HG02610 (cell line): ENCODE measurements around the gene TSPO2.

Source experiments
- ATAC-seq: cut with Tn5 transposase; IDR thresholded peaks from one replicate; pipeline ENCODE4 v1.9.1; 2021; ENCODE audit warnings: mild to moderate bottlenecking, moderate library complexity; ENCODE audit not compliant: unreplicated experiment

Gene TSPO2

DNA sequence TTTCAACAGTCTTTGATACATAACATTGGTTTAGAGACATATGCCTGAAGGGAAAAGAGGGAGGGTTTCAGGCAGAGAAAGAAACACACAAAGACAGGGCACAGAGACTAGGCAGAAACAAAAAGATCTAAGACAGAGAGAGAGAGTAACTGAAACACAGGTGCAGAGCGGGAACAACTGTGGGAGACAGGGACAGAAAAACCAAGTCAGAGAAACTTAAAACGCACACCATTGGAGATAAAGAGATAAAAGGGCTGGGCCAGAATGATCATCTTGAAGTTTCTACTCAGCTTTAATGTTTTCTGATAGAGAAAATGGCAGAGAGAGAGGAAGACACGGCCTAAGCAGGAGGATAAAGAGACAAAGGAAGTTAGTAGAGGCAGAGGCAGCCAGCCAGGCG, 15.0 kb upstream of the TSPO2 start:
- no peak for ATAC-seq

DNA sequence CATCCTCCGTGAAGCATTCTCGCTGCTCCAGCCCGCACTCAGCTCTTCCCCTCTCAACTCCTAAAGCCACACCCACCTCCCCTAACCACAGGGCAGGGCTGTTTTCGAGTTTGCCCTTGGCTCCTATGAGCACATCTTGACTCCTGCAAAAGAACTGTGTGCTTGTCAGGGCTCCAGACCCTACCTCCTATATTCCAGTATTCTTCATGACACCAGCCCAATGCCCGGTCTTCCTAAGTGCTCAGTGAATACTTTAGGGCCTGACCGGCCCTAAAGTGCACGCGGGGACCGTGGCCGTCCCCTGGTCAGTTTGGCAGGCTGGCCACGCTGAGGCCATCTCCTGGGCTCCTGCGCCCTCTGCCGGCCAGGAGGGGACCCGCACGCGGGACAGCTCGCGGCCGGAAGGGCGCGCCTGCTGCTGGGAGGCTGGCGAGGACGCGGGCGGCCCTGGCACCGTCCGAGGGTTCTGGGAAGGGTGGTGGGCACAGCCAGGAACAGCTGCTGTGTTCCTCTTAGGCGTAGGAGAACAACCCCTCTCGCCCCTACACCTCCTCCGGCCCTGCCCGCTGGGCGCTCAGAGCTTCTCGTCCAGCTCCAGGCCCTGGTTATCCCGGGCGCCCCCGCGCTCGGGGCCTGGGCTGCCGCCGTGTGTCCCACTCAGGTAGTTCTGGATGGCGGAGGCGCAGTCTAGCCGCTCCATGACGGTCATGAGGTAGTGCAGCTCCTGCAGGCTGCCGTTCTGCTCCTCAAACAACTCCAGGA, 14.3 kb upstream of the TSPO2 start:
- ATAC-seq = peak; percentile 87

DNA sequence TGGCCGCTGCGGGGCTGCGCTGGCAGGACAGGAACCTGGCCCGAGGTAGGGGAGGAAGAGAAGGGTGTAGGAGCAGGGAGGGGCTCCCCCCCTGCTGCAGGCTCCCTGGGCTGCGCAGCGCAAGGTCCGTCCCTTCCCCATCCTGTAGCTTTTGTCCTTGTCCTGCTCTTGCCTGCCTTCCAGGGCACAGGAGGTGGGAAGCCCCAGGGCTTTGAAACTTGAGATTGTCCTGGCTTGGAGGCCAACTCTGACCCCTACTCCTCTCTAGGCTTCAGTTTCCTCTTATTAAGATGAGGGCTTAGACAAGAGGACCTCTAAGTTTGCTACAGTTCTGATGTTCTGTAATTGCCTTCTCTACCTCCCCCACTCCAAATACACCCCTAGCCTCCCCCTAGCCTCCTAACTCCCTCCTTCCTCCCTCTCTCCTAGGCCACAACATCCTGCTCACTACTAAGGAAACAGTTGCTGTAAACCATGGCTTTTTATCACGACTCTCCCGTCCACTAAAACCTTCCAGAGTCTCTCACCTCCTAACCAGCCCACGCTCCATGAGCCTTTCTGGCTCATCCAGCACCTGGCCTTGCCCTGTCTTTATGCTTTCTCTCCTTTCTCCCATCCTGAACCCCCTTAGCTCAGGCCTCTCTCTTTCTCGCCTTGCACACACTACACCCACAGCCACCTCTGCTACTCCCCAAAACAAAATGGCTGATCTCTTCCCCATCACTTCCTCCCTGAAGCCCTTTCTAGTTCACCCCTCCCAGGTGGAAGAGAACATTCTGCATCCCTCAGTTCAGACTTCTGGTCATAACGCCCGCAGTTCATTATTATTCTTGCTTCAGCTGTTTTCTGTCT, 13.5 kb upstream of the TSPO2 start:
- peak; percentile 32 for ATAC-seq

DNA sequence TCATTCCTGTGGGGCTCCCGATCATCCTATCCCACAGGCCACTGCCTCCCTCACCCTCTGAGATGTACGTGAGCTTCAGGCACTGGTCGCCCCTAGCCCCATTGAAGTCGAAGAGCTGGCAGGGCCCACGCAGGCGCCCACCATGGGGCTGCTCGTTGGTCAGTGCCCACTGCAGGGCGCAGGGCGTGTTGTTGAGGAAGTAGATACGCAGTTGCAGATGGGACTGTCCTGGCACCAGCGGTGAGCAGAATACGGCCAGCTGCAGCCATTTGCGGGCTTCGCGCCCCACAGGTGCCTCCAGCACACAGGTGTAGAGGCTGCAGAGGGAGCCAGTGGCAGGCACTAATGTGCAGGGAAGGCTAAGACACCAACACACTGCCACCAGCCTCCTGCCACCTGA, 9.4 kb upstream of the TSPO2 start:
- ATAC-seq = no peak

DNA sequence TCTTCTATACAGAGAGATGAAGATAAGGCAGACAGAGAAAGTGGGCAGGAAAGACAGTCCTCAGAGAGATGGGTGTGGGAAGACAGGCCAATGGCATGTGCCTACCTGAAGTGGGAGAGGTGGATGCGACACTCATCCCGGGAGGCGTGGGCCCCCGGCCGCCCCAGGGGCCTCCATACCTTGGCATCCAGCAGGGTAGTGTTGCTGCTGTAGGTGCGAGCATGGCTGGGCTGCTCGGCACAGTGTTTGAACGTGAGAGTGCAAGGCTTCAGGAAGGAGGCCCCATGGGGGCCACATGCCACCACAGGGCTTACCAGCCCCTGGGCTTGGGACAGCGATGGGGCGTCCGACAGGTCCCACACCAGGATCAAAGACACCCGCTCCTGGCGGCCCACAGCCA, 8.5 kb upstream of the TSPO2 start:
- no peak for ATAC-seq

DNA sequence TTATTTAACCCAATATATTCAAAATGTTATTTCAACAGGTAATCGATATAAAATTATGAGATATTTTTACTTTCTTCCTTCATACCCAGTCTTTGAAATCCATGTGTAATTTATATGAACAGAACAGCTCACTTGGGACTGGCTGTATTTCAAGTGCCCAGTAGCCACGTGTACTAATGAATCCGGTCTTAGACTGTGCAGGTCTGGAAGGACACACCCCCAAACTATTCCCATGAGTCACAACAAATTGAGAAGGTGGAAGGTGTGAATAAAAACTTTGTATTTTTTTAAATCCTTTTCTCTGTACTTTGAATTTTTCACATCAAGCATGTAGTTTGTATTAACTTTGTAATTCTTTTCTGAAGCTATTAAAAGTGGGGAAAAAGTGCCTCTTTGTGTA, 6.1 kb upstream of the TSPO2 start:
- no peak for ATAC-seq

DNA sequence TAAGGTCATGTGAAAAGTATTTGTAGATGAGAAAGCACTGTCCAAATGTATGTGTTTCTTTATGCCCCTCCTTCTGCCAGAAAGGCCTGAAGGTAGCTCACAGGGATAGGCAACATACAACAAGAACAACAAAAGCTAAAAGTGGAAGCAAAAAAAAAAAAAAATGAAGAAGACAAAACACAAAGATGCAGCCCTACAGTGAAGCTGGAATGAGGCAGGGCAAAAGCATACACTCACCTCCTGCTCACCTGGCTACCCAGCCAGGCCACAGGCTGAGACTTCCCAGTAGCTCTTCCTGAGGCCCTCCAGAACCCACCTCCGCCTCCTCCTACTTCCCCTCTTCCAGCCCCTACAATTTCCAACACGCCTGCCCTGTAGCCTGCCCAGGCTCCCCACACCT, 5.7 kb upstream of the TSPO2 start:
- ATAC-seq = no peak

DNA sequence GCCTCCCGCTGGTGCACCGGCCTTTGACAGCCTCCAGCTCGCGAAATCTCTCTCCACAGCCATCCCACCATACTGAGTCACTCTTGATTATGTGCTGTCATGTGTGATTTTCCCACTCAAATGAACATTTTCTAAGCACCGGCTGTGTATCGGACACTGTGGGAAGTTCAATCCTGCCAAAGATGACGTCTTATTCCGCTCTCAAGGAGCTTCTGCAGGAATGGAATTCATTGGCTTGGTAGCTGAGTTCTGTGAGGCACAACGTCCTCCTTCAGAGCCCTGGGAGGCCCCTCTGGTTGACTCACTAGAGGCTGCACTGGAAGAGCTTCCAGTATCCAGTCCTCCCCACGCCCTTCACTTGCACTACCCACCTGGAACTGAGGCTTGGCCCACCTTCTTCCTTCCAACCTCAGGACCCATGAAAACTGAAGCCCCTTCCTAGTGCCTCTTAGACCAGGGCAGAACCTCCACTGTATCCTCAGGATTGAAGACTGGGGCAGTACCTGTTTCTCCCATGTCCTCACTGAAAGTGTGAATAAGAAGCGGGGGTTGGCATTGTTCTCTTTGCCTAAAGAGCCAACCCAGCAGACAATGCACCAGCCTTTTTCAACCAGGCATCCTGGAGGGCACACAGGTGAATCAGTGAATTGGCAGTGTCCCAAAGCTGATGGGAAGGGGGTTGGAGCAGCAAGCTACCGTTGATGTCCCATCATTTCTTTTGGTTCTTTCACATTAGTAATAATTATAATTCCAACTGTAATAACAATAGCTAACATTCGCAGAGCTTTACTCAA, 5.0 kb upstream of the TSPO2 start:
- no peak for ATAC-seq

DNA sequence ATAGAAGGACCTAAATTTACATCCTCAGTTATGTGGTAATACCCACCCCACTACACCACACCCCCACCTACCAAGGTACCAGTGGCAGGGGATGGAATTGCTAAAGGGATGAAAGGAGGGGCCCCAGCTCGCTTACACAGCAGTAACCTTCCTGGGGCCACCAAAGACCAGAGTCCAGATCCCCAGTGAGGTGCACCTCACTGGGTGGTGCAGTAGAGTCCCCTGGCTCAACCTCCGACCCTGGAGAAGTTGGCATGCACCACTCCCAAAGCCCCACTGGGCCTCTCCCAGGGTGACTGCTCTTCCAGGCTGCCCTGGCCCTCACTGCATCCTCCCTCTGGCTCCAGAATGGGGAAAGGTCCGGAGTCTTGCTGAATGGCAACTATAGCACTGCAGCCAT, 4.1 kb upstream of the TSPO2 start:
- ATAC-seq = no peak

DNA sequence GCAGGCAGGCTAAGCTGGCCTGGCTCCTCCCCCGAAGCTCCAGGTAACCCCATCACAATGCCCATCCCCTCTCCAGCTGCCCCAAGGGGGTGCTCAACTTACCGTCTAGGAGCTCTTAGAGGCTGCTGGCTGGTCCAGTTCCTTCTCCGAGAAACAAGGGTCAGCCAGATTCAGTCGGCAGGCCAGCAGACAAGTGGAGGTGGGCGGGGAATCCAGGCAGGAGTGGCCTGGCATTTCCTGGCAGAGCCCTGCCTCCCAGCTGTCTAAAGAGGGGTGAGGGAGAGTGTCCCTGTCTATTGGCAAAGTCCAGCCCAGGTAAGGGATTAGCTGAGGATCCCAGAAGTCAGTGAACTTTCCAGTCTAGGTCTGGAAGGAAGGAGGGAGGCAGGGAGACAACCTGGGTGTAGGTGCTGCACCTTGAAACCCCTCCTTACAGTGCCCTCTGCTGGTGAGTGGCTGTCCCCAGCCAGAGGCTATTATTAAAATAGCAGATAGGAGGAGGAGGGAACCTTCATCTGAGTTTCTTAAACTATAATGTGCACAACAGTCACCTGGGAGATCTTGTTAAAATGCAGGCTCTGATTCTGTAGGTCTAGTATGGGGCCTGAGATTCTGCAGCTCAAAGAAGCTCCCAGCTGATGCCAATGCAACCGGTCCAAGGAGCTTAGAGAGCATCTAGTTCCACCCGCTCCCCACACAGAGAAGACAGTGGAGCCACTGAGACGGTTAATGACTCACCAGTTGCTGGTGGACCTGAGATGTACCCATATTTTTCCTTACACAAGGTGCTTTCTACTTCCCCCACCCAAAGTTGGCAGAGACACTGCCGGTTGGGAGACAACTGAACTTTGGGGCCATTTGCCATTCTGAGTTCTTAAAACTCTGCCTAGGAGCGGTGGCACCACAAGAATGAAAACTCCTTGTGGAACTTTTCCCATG, 2.9 kb upstream of the TSPO2 start, which contains the start of gene UNC5CL:
Gene UNC5CL (minus strand): TSS at position 162 of the 939 bp plus-strand sequence. CDS start 4,147 bp downstream, outside the sequence.
- ATAC-seq = no peak

DNA sequence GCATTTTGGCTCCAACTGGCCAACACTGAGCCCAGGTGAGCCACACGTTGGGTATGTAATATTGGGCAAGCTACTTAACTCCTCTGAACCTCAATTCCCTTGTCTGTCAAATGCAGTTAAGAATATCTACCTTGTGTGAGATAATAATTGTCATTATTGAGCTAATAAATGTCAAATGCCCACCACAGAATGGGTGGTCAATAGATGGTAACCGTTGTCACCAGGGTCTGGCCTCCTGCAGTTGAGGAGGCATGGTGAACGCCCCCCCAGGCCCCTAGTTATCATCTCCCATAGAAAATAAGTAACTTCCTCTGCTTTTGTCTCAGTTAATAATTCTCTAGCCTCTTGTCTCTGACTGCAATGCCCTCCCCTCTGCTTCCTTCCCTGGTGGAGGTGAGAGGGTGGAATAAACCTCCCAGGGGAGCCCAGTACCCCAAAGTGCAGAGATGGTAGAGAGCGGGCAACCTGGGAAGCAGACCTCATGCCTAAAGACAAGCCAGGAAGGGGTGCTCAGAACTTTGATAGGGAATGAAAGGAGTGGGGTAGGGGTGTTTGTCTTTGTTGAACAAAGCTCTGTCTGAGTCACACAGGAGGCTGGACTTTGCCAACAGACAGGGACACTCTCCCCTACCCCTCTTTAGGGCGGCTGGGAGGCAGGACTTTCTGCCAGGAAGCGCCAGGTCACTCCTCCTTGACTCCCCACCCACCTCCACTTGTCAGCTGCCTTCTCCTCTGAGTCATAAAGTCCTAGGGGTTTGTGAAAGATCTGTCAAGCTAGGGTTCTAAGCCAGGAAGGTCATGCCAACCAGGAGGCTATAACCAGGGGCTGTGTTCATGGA, 1.9 kb upstream of the TSPO2 start:
- ATAC-seq = peak; percentile 44

DNA sequence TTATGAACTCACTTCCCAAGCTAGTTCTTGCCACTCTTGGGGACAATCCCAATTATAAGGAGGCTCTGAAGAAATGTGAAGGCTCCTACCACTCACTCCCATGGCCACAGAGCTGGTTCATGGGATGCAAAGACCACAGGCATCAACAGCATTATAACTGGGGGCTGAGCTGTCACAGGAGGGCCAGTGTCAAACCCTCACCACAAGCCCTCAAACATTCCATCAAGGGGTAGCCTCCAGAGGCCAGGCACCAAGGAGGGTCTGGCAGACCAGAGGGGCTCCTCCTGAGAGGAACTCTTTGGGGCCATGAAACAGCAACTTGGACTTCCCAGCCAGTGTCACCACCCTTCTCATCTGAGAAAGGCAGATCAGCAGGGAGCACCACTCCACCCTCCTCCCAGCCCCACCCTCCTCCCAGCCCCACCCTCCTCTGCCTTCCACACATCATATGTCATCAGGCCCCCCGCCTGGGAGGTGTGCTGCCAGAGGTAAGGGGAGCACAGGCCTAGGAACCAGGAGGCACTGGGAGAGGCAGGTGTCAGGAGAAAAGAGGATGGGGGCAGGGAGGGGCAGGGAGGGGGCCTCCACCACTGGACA, 1.2 kb upstream of the TSPO2 start:
- ATAC-seq = no peak

DNA sequence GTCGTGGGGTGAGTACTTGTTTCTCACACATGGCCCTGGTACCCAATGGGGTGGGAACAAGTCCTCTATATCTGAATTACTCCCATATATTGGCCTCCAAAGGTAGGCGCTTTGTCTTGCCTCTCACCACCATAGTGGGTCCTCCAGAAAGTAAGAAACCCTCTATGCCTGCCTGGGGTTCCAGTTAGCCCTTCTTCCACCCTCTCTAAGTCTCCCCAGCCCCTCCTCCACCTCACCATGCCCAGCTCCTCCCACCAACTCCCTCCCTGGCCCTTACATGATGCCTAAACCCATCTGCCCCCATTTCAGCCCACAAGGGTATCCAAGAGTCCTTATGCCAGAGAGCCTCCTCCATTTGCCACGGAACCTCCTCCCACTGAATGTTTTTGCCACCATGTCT, 884 bp downstream of the TSPO2 start:
- ATAC-seq = no peak

DNA sequence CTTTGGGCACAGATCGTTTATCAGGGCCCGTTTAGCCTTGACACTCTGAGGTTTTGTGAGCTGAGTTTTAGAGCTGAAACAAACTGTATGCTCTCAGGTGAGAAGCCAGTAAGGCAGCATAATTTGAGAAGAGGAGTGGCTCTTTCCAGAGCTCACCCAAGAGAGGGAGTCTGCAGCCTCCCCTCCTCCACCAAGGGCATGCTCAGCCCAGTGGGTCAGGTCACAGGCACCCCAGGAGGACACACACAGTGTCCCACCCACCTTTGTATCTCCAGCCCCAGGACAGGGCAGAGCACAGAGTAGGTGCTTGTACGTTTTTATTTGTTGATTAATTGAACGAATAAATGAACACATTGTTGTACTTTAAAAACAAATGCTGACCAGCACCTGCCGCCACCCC, 3.4 kb downstream of the TSPO2 start:
- no peak for ATAC-seq

DNA sequence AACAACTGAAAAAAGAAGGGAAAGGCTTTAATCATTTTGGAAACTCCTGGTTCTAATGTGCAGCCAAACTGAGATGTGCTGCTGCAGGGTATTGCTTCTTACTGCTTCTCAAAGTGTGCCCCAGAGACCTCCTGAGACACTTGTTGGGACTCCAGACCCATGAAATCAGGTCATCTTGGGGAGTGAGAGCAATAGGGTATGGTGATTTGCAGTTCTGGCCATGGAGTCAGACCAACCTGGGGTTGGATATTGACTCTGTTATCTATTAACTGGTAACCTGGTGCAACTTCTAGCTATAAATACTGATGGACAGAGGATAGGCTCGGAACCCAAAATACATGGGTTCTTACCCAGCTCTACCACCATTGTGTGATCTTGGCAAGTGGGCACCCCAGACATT, 3.8 kb downstream of the TSPO2 start:
- no peak for ATAC-seq

DNA sequence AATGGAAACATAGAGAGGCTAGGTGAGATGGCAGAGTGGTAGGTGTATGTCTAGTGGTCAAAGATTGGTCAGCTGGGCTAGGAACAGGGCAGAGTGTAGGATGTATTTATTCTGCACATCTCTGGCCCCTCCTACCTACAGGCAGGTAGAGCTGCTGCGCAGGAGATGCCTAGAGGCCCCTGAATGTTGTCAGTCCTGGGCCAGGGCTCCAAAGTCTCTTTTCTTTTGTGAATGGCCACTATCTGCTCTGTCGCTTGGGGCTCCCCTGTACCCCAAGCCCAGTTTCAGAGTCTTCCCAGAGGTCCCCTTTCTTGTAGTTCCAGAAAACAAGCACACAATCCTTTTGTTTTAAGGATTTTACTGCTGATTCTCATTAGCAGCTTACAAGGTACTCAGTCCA, 5.0 kb downstream of the TSPO2 start:
- no peak for ATAC-seq

DNA sequence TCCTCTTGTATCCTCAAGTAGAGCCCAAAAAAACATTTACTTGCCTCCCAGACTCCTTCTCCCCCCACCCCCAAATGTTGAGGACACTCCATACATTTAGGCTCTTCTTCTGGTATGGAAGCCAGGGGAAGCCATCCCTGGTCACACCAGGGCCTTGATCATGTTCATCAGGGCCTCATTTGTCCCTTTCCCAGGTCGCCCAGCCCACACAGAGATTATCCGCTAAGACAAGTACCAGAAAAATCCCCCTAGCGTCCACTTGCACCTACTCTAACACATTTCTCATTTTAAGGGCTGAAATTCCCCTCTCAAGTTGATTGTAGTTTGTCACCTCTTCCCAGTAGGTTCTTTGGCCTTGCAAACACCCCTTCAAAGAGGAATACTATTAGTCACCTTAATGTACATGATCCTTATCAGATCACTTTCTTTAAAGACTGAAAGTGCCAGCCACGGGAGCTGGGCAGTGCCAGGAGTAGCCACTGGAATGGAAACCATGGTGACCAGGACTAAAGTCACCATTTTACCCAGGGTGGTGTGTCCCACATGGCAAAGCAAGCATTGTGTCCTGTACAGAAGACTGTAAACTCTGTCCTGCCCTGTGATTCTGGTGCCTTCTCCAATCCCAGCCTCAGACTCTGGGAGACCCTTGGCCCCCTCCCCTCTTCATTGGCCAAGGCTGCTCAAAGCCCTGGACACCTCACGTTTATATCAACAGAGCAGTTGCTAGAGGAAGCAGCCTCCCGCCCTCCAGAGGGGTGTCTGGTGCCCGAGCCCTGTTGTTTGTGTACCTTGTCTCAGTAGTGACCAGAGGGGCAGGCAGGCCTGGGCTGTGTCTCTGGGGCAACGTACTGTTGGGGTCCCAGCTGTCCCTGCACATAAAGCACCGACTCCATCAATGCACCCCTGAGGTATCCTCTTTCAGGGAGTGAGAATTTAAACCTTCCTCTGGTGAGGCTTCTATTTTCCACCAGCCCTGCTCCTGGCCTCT, 5.8 kb downstream of the TSPO2 start:
- ATAC-seq = no peak

DNA sequence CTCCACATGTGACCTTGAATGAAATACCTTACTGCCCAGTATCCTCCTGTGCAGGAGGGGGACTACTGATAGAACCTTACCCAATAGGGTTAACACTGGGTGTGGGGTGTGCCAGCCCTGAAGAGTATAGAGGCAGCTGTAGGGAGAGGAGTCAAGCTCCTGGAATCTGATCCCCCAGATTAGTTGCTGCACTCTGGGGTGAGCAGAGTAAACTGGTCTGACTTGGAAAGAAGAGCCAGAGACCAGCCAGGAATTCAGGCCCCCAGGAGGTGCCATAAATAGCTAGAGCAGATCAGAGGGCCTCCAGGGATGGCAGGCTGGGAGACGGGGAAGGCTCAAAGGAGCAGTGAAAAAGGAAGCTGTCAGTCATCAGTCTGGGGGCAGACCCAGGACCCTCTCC, 7.3 kb downstream of the TSPO2 start:
- no peak for ATAC-seq
